ENCODE measurements around the gene EPB41L5. TPM values are rescaled to one million over a fixed set of nuclear protein-coding genes. Genes with fewer than 3 reads are reported as not detected.
"Not testable (repeated sequence)": the region's sequence is repeated elsewhere in the genome, so short reads cannot be mapped to it uniquely, and the experiment has no call there.

Gene EPB41L5
- total RNA-seq, 1 donor from 2014 or later: 75.3 TPM

DNA sequence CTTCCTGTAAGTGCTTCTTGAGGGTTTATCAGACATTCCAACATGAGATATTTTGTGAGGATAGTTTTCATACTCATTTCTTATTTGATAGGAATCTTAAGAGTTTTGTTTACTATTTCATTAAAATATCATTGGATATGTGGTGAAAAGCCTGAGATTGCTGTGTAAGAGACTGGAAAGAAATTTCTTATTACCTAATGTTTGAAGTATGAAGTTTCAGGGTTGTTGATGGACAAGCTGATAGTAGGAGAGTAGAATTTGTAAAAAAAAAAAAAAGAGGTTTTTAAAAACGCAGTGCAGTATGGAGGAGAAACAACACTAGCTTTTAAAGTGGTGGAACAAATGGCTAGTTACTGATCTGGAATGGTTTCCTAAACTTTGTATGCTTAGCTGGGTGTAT lies 7.7 kb downstream of the EPB41L5 start:
- TF ChIP-seq, protein P1, sequence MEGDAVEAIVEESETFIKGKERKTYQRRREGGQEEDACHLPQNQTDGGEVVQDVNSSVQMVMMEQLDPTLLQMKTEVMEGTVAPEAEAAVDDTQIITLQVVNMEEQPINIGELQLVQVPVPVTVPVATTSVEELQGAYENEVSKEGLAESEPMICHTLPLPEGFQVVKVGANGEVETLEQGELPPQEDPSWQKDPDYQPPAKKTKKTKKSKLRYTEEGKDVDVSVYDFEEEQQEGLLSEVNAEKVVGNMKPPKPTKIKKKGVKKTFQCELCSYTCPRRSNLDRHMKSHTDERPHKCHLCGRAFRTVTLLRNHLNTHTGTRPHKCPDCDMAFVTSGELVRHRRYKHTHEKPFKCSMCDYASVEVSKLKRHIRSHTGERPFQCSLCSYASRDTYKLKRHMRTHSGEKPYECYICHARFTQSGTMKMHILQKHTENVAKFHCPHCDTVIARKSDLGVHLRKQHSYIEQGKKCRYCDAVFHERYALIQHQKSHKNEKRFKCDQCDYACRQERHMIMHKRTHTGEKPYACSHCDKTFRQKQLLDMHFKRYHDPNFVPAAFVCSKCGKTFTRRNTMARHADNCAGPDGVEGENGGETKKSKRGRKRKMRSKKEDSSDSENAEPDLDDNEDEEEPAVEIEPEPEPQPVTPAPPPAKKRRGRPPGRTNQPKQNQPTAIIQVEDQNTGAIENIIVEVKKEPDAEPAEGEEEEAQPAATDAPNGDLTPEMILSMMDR (IDR thresholded peaks at IDR 0.05; ENCODE audit: unreplicated experiment): no peak
- no peak overlapping the region for H3K4me3 Mint-ChIP-seq (ENCODE audit: low read depth)
- H3K4me1 Mint-ChIP-seq (ENCODE audit: low read depth): peaks cover 6% of the 10 kb centered on the region
- no peak for DNase-seq (ENCODE audit: low spot score, unreplicated experiment)
- H3K27me3 Mint-ChIP-seq: no peaks in the 10 kb centered on the region
- peaks cover 29% of the 10 kb centered on the region for H3K9me3 Mint-ChIP-seq (ENCODE audit: low read depth)
- H3K27ac Mint-ChIP-seq: no peak overlapping the region
- H3K36me3 Mint-ChIP-seq (ENCODE audit: insufficient read depth): peaks cover 69% of the 10 kb centered on the region

- not testable (repeated sequence) for H3K4me1 Mint-ChIP-seq (ENCODE audit: low read depth); H3K27me3 Mint-ChIP-seq; H3K4me3 Mint-ChIP-seq (ENCODE audit: low read depth); H3K27ac Mint-ChIP-seq; DNase-seq (ENCODE audit: low spot score, unreplicated experiment)
- peaks cover 30% of the 10 kb centered on the region for H3K9me3 Mint-ChIP-seq (ENCODE audit: low read depth)
- peaks cover 74% of the 10 kb centered on the region for H3K36me3 Mint-ChIP-seq (ENCODE audit: insufficient read depth)
Measured at GRCh38 chr2:120022505-120022904, 9.6 kb downstream of the EPB41L5 start.

DNA sequence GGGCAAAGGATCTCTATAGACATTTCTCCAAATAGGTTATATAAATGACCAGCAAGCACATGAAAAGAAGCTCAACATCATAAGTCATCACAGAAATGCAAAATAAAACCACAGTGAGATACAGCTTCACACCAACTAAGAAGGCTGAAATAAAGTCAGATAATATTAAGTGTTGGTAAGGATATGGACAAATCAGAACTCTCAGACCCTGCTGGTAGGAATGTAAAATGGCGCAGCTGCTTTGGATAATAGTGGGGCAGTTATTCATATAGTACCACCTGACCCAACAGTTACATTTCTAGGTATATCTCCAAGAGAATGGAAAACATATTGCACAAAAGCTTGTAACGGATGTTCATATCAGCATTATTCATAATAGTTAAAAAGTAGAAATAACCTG lies 14.0 kb downstream of the EPB41L5 start:
- no peak overlapping the region for H3K4me3 Mint-ChIP-seq (ENCODE audit: low read depth)
- peaks cover 6% of the 10 kb centered on the region for H3K4me1 Mint-ChIP-seq (ENCODE audit: low read depth)
- peaks cover 30% of the 10 kb centered on the region for H3K9me3 Mint-ChIP-seq (ENCODE audit: low read depth)
- H3K36me3 Mint-ChIP-seq (ENCODE audit: insufficient read depth): peaks cover 62% of the 10 kb centered on the region
- H3K27ac Mint-ChIP-seq: no peak overlapping the region
- TF ChIP-seq, protein P1 (IDR thresholded peaks at IDR 0.05; ENCODE audit: unreplicated experiment): peak; percentile 32
- no peaks in the 10 kb centered on the region for H3K27me3 Mint-ChIP-seq
- no peak for DNase-seq (ENCODE audit: low spot score, unreplicated experiment)

DNA sequence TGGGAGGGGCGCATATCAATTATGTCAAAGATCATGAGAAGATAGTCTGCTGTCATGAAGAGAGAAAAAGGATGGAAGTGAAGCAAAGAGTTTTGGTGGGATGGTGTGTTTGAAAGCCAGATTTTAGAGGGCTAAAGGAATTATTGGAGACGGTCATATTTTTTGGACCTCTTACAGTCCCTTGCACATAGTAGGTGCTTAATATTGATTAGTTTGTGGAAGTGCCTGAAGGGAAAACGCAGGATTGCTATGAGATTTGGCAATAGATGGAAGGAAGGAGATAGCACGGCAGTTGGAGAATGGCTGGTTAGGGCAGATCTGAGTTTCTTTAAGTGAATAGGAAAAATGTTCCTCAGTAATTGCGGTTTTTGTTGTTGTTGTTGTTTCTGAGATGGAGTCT lies 15.9 kb downstream of the EPB41L5 start:
- no peak overlapping the region for H3K27ac Mint-ChIP-seq
- H3K9me3 Mint-ChIP-seq (ENCODE audit: low read depth): peaks cover 21% of the 10 kb centered on the region
- H3K4me3 Mint-ChIP-seq (ENCODE audit: low read depth): no peak overlapping the region
- DNase-seq (ENCODE audit: low spot score, unreplicated experiment): no peak
- no peaks in the 10 kb centered on the region for H3K27me3 Mint-ChIP-seq
- H3K36me3 Mint-ChIP-seq (ENCODE audit: insufficient read depth): peaks cover 46% of the 10 kb centered on the region
- TF ChIP-seq, protein P1 (IDR thresholded peaks at IDR 0.05; ENCODE audit: unreplicated experiment): no peak
- peaks cover 8% of the 10 kb centered on the region for H3K4me1 Mint-ChIP-seq (ENCODE audit: low read depth)

DNA sequence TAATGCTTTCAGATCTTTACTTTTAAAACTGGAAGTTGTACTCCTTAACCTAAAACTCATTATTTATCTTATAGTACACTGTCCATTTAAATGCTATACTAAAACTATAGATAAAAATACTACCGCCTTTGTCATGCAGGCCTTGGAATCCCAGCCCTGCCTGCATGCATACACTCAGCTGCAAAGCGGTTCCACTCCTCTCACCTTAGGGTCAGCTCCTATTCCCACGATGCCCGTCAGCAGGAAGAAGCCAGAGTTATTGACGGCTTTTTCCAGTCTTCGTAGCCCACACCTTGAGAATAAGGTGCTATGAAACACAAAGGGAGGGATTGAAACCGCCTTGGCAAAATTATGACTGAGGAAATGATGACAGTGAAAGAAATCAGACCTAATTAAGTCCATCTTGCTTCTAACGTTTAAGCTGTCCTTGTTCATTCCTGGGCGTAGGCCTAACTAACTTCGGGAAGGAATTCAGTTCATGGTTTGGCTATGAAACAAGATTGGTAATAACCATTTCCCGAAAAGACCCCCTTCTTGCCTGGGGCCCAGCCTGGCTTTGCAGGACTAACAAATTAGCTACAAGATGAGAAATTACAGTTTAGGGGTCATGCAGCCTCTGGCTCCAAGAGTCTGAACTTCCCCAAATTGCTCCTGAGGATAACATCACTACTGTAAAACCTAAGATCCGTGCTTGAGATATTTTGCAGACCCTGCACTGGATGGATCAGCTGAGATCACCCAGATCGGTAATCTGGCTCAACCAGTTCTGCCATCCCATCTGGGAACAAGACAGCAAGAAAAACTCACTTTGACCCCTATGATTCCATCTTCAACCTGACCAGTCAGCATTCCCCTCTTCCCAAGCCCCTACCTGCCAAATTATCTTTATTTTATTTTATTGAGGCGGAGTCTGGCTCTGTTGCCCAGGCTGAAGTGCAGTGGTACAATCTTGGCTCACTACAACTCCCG lies 17.1 kb downstream of the EPB41L5 start:
- peak overlapping the region; percentile 24 for H3K27ac Mint-ChIP-seq
- H3K36me3 Mint-ChIP-seq (ENCODE audit: insufficient read depth): peaks cover 37% of the 10 kb centered on the region
- H3K4me1 Mint-ChIP-seq (ENCODE audit: low read depth): peaks cover 14% of the 10 kb centered on the region
- no peaks in the 10 kb centered on the region for H3K27me3 Mint-ChIP-seq
- peaks cover 15% of the 10 kb centered on the region for H3K9me3 Mint-ChIP-seq (ENCODE audit: low read depth)
- DNase-seq (ENCODE audit: low spot score, unreplicated experiment): no peak
- TF ChIP-seq, protein P1 (IDR thresholded peaks at IDR 0.05; ENCODE audit: unreplicated experiment): no peak
- no peak overlapping the region for H3K4me3 Mint-ChIP-seq (ENCODE audit: low read depth)

Data from progenitor cell of endocrine pancreas (in vitro differentiated cells).